OCI-LY7 (cell line): ENCODE results near the gene STPG1. TPM values are rescaled to one million over a fixed set of nuclear protein-coding genes. Genes with fewer than 3 reads are reported as not detected.
A peak's percentile ranks its signal among the peaks of the same experiment; 100 is the strongest.

Experiments
- BruUV-seq: library from RNA; stranded (reverse); fragments of 400-500 nt; replicated peaks from 2 replicates; lab custom pipeline; 2021; lab: Mats Ljungman, UMichigan
- CTCF ChIA-PET: fragments of 300-600 bp; sonication (Branson Sonifier 250); formaldehyde crosslinking; loops from one replicate; lab custom pipeline; 2022; ENCODE audit warnings: antibody characterized with exemption; ENCODE audit not compliant: unreplicated experiment; lab: Charles Lee
- POLR2A ChIA-PET: fragments of 300-600 bp; sonication (Branson Sonifier 250); formaldehyde crosslinking; loops from one replicate; lab custom pipeline; 2022; ENCODE audit warnings: antibody characterized with exemption; lab: Charles Lee
- DNase-seq: peaks from one replicate; pipeline ENCODE4 v3.0.0-alpha.2; 2015; ENCODE audit warnings: low spot score
- H2AFZ ChIP-seq: fragments of 200-600 bp; sonication (generic), shearing (Covaris generic); 2 replicates; pipeline ENCODE4 v1.6.1; 2014; ENCODE audit warnings: mild to moderate bottlenecking, antibody characterized with exemption, low read length, moderate library complexity
- H3K27ac ChIP-seq: fragments of 200-600 bp; sonication (generic); 2 replicates; pipeline ENCODE4 v1.5.1; 2014; ENCODE audit warnings: mixed run types, low read depth, mild to moderate bottlenecking, moderate library complexity, low read length, inconsistent platforms; ENCODE audit not compliant: poor library complexity, severe bottlenecking
- H3K36me3 ChIP-seq: fragments of 200-600 bp; sonication (generic); 2 replicates; pipeline ENCODE4 v1.6.1; 2014; ENCODE audit warnings: mild to moderate bottlenecking, antibody characterized with exemption, low read length, moderate library complexity, mixed read lengths; ENCODE audit not compliant: insufficient read depth
- H3K4me1 ChIP-seq: fragments of 200-600 bp; sonication (generic); 2 replicates; pipeline ENCODE4 v1.5.1; 2014; ENCODE audit warnings: mild to moderate bottlenecking, low read length; ENCODE audit not compliant: insufficient read depth, poor library complexity, severe bottlenecking
- H3K4me2 ChIP-seq: fragments of 200-600 bp; sonication (generic); 2 replicates; pipeline ENCODE4 v1.6.1; 2014; ENCODE audit warnings: mild to moderate bottlenecking, low read length
- H3K4me3 ChIP-seq: fragments of 200-600 bp; sonication (generic); 2 replicates; pipeline ENCODE4 v1.5.1; 2014; ENCODE audit warnings: mild to moderate bottlenecking, low read depth, low read length; ENCODE audit not compliant: poor library complexity, severe bottlenecking
- H3K79me2 ChIP-seq: fragments of 200-600 bp; sonication (generic); 2 replicates; pipeline ENCODE4 v1.6.1; 2016; ENCODE audit warnings: low read depth, mild to moderate bottlenecking, low read length, moderate library complexity, mixed read lengths; ENCODE audit not compliant: insufficient read depth
- H3K9me2 ChIP-seq: fragments of 200-600 bp; sonication (generic); 2 replicates; pipeline ENCODE4 v1.6.1; 2016; ENCODE audit warnings: mild to moderate bottlenecking, low read length, mixed read lengths; ENCODE audit not compliant: insufficient read depth
- H3K9me3 ChIP-seq: fragments of 200-600 bp; sonication (generic); 2 replicates; pipeline ENCODE4 v1.6.1; 2014; ENCODE audit warnings: mild to moderate bottlenecking, mixed run types, low read length, mixed read lengths
- H4K20me1 ChIP-seq: fragments of 200-600 bp; sonication (generic); 2 replicates; pipeline ENCODE4 v1.6.1; 2014; ENCODE audit warnings: mild to moderate bottlenecking, antibody characterized with exemption, low read length, moderate library complexity, mixed read lengths; ENCODE audit not compliant: insufficient read depth
- CTCF ChIP-seq: fragments of 200-600 bp; sonication (generic); conservative IDR thresholded peaks from 2 replicates; pipeline ENCODE4 v1.5.1; 2014; ENCODE audit warnings: mild to moderate bottlenecking, antibody characterized with exemption, low read length, moderate library complexity, mixed read lengths
- EZH2phosphoT487 ChIP-seq: fragments of 200-600 bp; sonication (generic); IDR thresholded peaks from 2 replicates; pipeline ENCODE4 v1.6.1; 2018; ENCODE audit warnings: low read depth, borderline replicate concordance, mild to moderate bottlenecking, mixed run types, antibody characterized with exemption, low read length, moderate library complexity, mixed read lengths
- intact Hi-C: fragments of 100-400 bp; cut with micrococcal nuclease; formaldehyde crosslinking; loops from one replicate; pipeline ENCODE4 v1.10.0; 2022; ENCODE audit not compliant: unreplicated experiment
- total RNA-seq, 2 experiments: library from RNA; depleted of rRNA in 1 of 2; stranded (reverse); fragments of >200 nt in 1 of 2; shearing (Covaris generic) in 1 of 2; gene quantifications; 2 replicates each; pipeline ENCODE4 v1.2.3, GENCODE V29; 2014 to 2022

Gene STPG1
- total RNA-seq, 2 experiments from 2014 or later: 5.1 to 9.6 TPM

- Histone ChIP-seq H3K9me3 (no peaks in the 10 kb centered on the region), H3K36me3 (peaks cover 32% of the 10 kb centered on the region), H3K4me1 (peaks cover 17% of the 10 kb centered on the region), H3K27ac (no peak overlapping the region), H3K9me2 (no peaks in the 10 kb centered on the region), H3K4me3 (no peak overlapping the region), H3K4me2 (no peak overlapping the region), H3K79me2 (no peaks in the 10 kb centered on the region), H4K20me1 (no peaks in the 10 kb centered on the region), H2AFZ (no peak overlapping the region)
- BruUV-seq: no TSS peak
- ChIA-PET POLR2A (no interaction called here), CTCF (no interaction called here)
- DNase-seq: no peak
- intact Hi-C loops: no loop called here
- TF ChIP-seq CTCF (no peak), EZH2phosphoT487 (no peak)
These were observed 7.0 kb upstream of the STPG1 start for GRCh38 chr1:24420547-24420946.

DNA sequence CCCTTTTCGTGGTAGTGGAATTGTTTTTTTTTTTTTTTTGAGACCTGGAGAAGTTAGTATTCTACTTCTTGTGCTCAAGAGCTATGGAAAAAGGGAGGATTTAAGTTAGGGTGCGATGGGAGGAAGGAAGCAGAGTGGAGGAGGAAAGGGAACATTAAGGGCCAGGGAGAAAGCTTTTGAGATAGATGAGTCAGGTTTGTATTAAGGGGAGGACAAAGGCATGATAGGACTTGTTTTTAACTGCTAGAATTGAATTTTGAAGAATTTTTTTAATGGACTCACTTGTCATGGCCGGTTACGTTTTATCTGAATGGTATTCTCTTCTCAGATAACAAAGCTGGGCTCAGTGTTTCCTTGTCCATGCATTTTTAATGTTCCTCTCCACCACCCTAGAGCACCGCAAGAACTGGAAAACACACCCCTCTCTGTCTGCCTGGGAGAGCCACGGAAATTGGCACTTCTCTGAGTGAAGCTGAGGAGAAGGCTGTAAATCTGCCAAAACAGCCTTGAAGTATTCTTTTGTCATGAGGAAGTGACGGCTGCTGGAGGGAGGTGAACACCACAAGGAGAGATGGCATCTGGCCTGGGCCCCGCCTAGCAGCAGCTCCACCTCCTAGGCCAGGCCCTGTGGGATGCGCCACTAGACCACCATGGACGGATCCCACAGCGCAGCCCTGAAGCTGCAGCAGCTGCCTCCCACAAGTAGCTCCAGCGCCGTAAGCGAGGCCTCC is 5.5 kb upstream of the STPG1 start:
- POLR2A ChIA-PET: interaction anchor here (1.0 to 2.0 kb wide), 2 partner anchors 45 to 103 kb away, joined by 3 to 4 read pairs; no protein-coding TSS in a partner anchor
- H3K4me3 ChIP-seq: no peak overlapping the region
- intact Hi-C loops: loop anchor here (5.0 kb wide), 2 partner anchors 63 to 218 kb away; no protein-coding TSS in a partner anchor
- no peaks in the 10 kb centered on the region for H3K9me2 ChIP-seq
- CTCF ChIA-PET: interaction anchor here (0.6 kb wide), 1 partner anchor 10 kb away, joined by 3 read pairs; no protein-coding TSS in a partner anchor
- H3K4me1 ChIP-seq: peaks cover 19% of the 10 kb centered on the region
- H3K4me2 ChIP-seq: no peak overlapping the region
- no peak for DNase-seq
- peaks cover 32% of the 10 kb centered on the region for H3K36me3 ChIP-seq
- BruUV-seq: no TSS peak
- H2AFZ ChIP-seq: no peak overlapping the region
- H3K9me3 ChIP-seq: no peaks in the 10 kb centered on the region
- TF ChIP-seq EZH2phosphoT487 (no peak), CTCF (no peak)
- H3K79me2 ChIP-seq: no peaks in the 10 kb centered on the region
- no peak overlapping the region for H3K27ac ChIP-seq
- H4K20me1 ChIP-seq: no peaks in the 10 kb centered on the region

GRCh38 chr1:24417681-24418080 is 4.1 kb upstream of the STPG1 start:
- no peaks in the 10 kb centered on the region for H3K9me2 ChIP-seq
- ChIA-PET CTCF (no interaction called here), POLR2A (interaction anchor here (1.2 kb wide), 1 partner anchor 227 kb away, joined by 4 read pairs; no protein-coding TSS in a partner anchor)
- no peaks in the 10 kb centered on the region for H3K79me2 ChIP-seq
- intact Hi-C loops: loop anchor here (5.0 kb wide), 2 partner anchors 65 to 220 kb away; no protein-coding TSS in a partner anchor
- no peak overlapping the region for H3K4me3 ChIP-seq
- no peak for TF ChIP-seq CTCF
- no peak overlapping the region for H3K27ac ChIP-seq
- H3K4me1 ChIP-seq: peaks cover 22% of the 10 kb centered on the region
- peak overlapping the region; percentile 95 for H3K4me2 ChIP-seq
- H2AFZ ChIP-seq: no peak overlapping the region
- no peaks in the 10 kb centered on the region for H3K9me3 ChIP-seq
- no peak for DNase-seq
- no peaks in the 10 kb centered on the region for H4K20me1 ChIP-seq
- peaks cover 28% of the 10 kb centered on the region for H3K36me3 ChIP-seq
- BruUV-seq: no TSS peak
